Measurements from ENCODE around the gene SMIM28.

DNA sequence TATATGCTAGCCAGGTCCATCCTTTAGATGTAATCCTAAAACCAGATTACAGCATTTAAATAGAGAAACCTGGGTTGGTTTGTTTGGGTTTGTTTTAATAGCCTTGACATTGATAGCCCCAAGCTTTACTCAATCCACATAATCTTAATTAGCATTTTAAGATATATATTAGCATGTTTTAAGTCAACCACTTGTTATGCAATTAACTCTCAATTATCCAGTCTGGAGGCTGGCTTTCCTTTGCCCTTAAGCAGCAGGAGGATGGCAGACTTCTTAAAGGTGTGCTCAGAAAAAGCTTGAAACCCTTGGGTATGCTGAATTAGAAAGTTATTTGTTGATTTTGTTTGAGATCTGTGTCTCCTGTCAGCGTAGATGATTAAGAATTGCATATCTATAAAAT is 46.3 kb upstream of the SMIM28 start:
- TF ChIP-seq, protein P1, sequence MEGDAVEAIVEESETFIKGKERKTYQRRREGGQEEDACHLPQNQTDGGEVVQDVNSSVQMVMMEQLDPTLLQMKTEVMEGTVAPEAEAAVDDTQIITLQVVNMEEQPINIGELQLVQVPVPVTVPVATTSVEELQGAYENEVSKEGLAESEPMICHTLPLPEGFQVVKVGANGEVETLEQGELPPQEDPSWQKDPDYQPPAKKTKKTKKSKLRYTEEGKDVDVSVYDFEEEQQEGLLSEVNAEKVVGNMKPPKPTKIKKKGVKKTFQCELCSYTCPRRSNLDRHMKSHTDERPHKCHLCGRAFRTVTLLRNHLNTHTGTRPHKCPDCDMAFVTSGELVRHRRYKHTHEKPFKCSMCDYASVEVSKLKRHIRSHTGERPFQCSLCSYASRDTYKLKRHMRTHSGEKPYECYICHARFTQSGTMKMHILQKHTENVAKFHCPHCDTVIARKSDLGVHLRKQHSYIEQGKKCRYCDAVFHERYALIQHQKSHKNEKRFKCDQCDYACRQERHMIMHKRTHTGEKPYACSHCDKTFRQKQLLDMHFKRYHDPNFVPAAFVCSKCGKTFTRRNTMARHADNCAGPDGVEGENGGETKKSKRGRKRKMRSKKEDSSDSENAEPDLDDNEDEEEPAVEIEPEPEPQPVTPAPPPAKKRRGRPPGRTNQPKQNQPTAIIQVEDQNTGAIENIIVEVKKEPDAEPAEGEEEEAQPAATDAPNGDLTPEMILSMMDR (IDR thresholded peaks at IDR 0.05), result no peak
- TF ChIP-seq POLR2A (IDR thresholded peaks at IDR 0.05) (no peak), POLR2AphosphoS5 (IDR thresholded peaks at IDR 0.05) (no peak)
